HepG2 (cell line): ENCODE measurements around the gene DPCD. TPM values are rescaled to one million over a fixed set of nuclear protein-coding genes. Genes with fewer than 3 reads are reported as not detected.

ENCODE experiments used
- HMGXB4 ChIP-seq, 2 experiments: sonication (generic) in 1 of 2; formaldehyde crosslinking in 1 of 2; IDR thresholded peaks; 2 replicates each; pipeline versions ENCODE4 v1.4.0 to v1.6.1; 2018 to 2020; ENCODE audit warnings: missing genetic modification reagents in 2 of 2, borderline replicate concordance in 1 of 2, low read depth in 1 of 2, mild to moderate bottlenecking in 1 of 2, missing biosample characterization in 1 of 2
- KIAA2018 ChIP-seq: sonication (generic); formaldehyde crosslinking; IDR thresholded peaks from 2 replicates; pipeline ENCODE4 v1.5.0; 2020; ENCODE audit warnings: mild to moderate bottlenecking, missing genetic modification reagents, borderline replicate concordance
- NRL ChIP-seq: sonication (generic); formaldehyde crosslinking; IDR thresholded peaks from 2 replicates; pipeline ENCODE4 v1.5.0; 2020; ENCODE audit warnings: missing genetic modification reagents, mild to moderate bottlenecking, moderate library complexity, borderline replicate concordance
- SOX5 ChIP-seq: IDR thresholded peaks from 2 replicates; pipeline ENCODE4 v1.6.1; 2016; ENCODE audit warnings: borderline replicate concordance
- ZFP1 ChIP-seq: IDR thresholded peaks from 2 replicates; pipeline ENCODE4 v1.6.1; 2016
- ZFP90 ChIP-seq: sonication (generic); formaldehyde crosslinking; IDR thresholded peaks from 2 replicates; pipeline ENCODE4 v1.8.0; 2022; ENCODE audit warnings: missing genetic modification reagents, mild to moderate bottlenecking, inconsistent platforms, borderline replicate concordance
- ZNF230 ChIP-seq: sonication (generic); formaldehyde crosslinking; IDR thresholded peaks from 2 replicates; pipeline ENCODE4 v1.4.0; 2020; ENCODE audit warnings: mild to moderate bottlenecking, missing genetic modification reagents
- ZNF367 ChIP-seq: sonication (generic); formaldehyde crosslinking; IDR thresholded peaks from 2 replicates; pipeline ENCODE4 v1.4.0; 2020; ENCODE audit warnings: missing genetic modification reagents, borderline replicate concordance
- ZNF598 ChIP-seq: sonication (generic); formaldehyde crosslinking; IDR thresholded peaks from 2 replicates; pipeline ENCODE4 v1.5.1; 2020; ENCODE audit warnings: mild to moderate bottlenecking, missing genetic modification reagents, borderline replicate concordance
- polyA plus RNA-seq, 8 experiments: library from polyadenylated mRNA; depleted of rRNA in 3 of 8; stranded (reverse) in 7 of 8; unstranded in 1 of 8; fragments of >200 nt; fragmentation: Illumina TruSeq in 4 of 8; extraction: Trizol in 4 of 8; gene quantifications; 2 replicates each; pipeline versions ENCODE4 v1.2.1 to v1.2.3, GENCODE V29; 2011 to 2016; ENCODE audit warnings: low read depth in 4 of 8, missing spikeins in 1 of 8, mixed read lengths in 1 of 8; ENCODE audit not compliant: insufficient read depth in 1 of 8
- total RNA-seq, 5 experiments: library from RNA; depleted of rRNA; stranded (reverse); fragments of >200 nt; fragmentation: Illumina TruSeq; extraction: Trizol; gene quantifications; 2 replicates each; pipeline ENCODE4 v1.2.3, GENCODE V29; 2016; ENCODE audit warnings: low read depth in 1 of 5
- TF ChIP-seq, protein P1 (sequence below): sonication (generic); formaldehyde crosslinking; IDR thresholded peaks from 2 replicates; pipeline ENCODE4 v1.4.0; 2020; ENCODE audit warnings: missing genetic modification reagents
- TF ChIP-seq, protein P2 (sequence below): sonication (generic); formaldehyde crosslinking; IDR thresholded peaks from 2 replicates; pipeline ENCODE4 v1.5.1; 2020; ENCODE audit warnings: mild to moderate bottlenecking, missing genetic modification reagents, moderate library complexity

Gene DPCD
- total and polyA plus RNA-seq, 2 of the 13 experiments (the other 11 are each of a cell fraction or from before 2014, with no cell fraction given) = 25.2 to 27.0 TPM

DNA sequence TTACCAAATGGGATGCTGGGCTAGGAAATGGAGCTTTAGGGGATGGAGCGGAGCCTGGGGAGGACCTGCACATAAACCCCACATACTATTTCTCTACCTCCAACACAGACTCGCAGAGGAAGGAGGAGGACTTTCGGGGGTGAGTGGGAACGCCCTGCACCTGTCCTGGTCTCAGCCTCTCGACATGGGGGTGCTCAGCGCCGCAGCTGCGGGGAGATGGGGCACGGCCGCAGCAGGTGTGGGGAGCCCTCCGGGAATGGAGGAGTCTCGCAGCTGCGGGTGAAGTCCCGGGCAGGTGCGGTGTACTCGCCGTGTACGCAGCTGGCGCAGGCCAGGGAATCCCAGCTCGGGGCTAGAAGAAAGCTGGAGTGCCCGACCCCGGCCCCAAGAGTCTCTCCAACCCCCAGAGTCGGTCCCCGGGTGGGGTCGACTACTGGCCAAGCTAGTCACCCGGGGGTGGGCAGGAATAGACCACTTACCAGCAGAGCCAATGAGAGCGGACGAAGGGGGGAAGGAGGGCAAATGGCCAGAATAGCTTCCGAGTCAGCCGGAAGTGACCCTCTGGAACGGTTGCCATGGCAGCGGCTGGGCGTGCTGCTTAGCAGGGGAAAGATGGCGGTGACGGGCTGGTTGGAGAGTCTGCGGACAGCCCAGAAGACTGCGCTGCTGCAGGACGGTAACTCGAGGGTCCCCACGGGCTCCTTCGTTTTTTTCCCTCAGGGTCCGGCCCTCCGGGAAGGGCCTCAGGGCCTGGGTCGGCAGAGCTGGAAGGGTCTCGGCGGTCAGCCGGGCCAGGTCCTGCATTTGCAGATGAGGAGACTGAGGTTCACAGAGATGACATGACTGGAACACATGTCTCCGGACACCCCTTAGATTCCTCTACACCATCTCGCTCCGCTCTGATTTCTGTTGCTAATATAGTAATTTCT lies at the start of gene DPCD, which contains the start of gene POLL (continued):
- TF ChIP-seq HMGXB4 (CRISPR knock-in tag; IDR thresholded peaks at IDR 0.05; ENCODE audit: borderline replicate concordance in 1 of 2, low read depth in 1 of 2) (peak; percentile 60 to 68; a peak in 3 of 4 replicates), KIAA2018 (no peak), SOX5 (0 out of 2 replicates have a peak, but pooled peaks have one; percentile 10), ZNF367 (CRISPR knock-in tag) (no peak), ZNF230 (0 out of 2 replicates have a peak, but pooled peaks have one; percentile 75), ZFP90 (peak; percentile 85), ZFP1 (CRISPR knock-in tag) (0 out of 2 replicates have a peak, but pooled peaks have one; percentile 31), NRL (CRISPR knock-in tag) (peak; percentile 48; the same call in 1 of the 2 replicates), ZNF598 (CRISPR knock-in tag) (peak; percentile 52; the same call in 1 of the 2 replicates)
- TF ChIP-seq, protein P1, sequence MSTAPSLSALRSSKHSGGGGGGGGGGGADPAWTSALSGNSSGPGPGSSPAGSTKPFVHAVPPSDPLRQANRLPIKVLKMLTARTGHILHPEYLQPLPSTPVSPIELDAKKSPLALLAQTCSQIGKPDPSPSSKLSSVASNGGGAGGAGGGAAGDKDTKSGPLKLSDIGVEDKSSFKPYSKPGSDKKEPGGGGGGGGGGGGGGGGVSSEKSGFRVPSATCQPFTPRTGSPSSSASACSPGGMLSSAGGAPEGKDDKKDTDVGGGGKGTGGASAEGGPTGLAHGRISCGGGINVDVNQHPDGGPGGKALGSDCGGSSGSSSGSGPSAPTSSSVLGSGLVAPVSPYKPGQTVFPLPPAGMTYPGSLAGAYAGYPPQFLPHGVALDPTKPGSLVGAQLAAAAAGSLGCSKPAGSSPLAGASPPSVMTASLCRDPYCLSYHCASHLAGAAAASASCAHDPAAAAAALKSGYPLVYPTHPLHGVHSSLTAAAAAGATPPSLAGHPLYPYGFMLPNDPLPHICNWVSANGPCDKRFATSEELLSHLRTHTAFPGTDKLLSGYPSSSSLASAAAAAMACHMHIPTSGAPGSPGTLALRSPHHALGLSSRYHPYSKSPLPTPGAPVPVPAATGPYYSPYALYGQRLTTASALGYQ (CRISPR knock-in tag) = peak; percentile 43; the same call in 1 of the 2 replicates
- TF ChIP-seq, protein P2, sequence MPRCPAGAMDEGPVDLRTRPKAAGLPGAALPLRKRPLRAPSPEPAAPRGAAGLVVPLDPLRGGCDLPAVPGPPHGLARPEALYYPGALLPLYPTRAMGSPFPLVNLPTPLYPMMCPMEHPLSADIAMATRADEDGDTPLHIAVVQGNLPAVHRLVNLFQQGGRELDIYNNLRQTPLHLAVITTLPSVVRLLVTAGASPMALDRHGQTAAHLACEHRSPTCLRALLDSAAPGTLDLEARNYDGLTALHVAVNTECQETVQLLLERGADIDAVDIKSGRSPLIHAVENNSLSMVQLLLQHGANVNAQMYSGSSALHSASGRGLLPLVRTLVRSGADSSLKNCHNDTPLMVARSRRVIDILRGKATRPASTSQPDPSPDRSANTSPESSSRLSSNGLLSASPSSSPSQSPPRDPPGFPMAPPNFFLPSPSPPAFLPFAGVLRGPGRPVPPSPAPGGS (CRISPR knock-in tag) = peak; percentile 93; the same call in 1 of the 2 replicates
